Stimulated activated CD4-positive, alpha-beta T cell treated with anti-CD3 and anti-CD28 coated beads, Interleukin-15, amount 100 ng/mL, for 1 hour (primary cell): Measurements from ENCODE around the gene TAC4.
A peak's percentile ranks its signal among the peaks of the same experiment; 100 is the strongest.

Experiments used
- DNase-seq, 2 donors: peaks; one replicate each; pipeline ENCODE4 v3.0.0-alpha.2; 2020; ENCODE audit warnings: low read depth in 1 of 2, low spot score in 1 of 2

Gene TAC4

DNA sequence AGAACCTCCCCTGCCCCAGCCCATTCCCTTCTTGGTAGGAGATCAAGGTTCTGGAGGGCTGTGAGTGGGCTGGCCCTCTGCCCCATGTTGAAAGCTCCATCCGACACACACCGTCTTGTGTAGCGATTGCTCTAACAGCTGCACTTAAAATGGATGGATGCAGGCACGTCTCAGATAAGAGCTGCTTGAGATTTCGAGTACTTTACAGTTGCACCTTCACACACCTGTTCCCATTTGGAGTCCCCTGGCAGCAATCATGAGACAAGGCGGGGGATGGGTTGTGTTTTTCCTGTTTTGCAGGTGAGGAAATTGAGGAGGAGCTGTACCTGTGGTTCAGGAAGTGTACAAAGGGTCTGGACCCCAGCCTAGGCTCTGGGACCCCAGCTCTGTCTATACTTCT is 25.6 kb upstream of the TAC4 start:
- DNase-seq: no peak

DNA sequence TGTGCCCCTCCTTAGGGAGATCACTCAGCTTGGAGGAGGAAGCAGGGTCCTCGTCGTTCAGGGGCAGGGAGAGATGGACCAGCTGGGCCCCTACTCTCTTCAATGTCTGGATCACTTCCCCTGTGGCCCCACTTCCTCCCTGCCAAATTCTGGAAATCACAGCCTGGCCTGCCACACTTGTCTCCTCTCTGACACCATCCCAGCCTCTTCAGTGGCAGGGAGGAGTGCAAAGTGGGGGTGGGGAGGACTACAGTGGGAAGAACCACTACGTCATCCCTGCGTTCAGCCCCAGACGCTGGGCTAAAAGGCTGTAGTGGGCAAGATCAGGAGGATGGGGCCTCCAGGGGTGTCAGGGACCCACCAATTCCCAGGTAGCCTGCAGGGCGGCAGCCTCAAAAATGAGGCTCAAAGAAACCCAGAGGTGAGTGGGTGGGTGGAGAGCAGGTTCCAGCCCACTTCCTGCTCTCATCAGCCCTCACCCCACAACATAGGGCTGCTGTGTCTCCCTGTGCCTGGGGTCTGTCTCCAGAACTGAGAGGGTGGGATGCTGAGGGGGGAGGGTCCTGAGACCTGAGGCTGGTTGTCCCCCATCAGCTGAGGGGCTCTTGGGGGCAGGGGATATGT is 25.0 kb upstream of the TAC4 start:
- DNase-seq: no peak

DNA sequence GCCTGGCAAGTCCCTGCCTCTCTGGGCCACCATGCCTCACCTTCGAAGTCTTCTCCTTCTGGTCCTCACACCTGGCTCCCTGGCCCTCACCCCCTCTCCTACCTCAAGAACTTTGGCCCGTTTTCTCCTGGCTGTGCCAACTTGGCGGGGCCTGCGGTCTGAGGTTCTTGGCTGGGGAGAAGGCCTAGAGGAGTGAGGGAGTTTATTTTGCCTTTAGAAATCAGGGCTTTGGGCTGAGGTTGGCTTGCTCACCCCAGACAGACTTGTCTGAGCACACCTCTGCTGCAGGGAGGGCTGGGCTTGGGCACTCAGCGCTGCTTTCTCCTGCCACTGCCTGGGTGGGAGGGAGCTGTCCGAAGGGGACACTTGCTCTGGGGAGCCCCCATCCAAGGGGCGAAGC is 23.3 kb upstream of the TAC4 start:
- DNase-seq: no peak

DNA sequence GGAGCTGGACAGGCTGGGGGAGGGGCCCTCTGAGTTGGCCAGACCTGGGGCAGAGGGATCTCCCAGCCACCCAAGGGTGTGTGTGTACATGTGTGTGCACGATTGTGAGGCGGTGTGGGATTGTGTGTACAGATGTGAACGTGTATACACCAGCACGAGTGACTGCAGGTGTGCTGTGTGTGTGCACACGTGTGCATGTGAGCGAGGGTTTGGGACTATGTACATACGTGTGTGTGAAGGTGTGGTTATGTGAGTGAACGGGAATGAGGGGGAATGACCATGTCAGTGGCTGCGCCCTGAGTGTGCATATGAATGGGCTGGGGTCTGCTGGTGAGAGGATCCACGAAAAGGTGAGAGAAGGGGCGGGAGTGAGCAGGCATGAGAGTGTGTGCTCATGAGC is 22.4 kb upstream of the TAC4 start:
- DNase-seq: no peak

DNA sequence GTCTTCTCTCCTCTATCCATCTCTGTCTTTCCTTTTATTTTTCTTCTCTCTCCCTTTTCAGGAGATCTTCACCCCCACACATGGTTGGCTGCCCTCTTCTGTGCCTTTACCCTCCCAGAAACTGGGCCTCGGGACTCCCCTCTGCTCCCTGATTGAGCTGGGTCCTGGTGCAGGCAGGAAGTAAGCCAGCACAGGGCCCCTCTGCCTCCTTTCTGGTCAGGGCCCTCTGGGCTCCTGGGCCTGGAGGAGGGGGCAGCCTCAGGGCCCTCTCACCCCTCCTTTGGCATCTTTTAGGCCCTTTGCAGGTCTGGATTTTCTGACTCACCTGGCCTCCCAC is 21.1 kb upstream of the TAC4 start:
- no peak for DNase-seq

DNA sequence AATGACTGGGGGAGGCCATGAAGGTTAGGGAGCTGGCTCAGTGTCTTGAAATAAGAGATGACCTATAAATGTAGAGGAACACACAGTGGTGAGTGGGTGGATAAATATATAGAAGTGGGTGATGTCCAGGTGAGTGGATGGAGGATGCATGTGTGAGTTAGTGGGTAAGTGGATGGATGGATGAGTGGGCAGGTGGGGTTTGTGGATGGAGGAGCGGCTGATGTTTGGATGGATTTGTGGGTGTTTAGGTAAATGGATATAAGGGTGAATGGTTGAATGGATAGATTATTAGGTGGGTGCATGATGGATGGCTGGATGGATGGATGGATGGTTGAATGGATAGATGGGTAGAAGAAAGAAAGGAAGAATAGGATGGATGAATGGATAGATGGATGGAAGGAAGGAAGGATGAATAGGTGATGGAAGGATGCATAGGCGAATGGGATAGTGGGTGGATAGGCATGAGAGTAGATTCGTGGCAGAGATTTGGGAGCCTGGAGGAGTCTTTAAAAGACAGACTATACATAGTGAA is 19.1 kb upstream of the TAC4 start:
- DNase-seq: no peak

DNA sequence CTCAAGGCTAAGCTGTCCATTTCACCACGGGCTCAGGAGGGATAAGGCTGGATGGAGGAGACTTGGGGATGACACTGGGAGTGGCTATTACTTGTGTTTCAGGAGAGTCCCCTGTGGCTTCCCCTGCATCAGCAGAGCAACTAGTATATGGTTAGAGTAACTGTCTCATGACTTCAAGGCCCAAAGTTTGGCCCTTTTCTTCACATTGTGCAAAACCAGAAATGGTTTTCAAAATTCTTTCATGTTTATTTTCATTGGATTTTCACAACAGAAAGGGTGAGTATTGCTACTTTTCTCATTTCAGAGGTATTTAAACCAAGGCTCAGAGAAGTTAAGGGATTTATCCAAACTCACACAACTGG is 18.1 kb upstream of the TAC4 start:
- no peak for DNase-seq

DNA sequence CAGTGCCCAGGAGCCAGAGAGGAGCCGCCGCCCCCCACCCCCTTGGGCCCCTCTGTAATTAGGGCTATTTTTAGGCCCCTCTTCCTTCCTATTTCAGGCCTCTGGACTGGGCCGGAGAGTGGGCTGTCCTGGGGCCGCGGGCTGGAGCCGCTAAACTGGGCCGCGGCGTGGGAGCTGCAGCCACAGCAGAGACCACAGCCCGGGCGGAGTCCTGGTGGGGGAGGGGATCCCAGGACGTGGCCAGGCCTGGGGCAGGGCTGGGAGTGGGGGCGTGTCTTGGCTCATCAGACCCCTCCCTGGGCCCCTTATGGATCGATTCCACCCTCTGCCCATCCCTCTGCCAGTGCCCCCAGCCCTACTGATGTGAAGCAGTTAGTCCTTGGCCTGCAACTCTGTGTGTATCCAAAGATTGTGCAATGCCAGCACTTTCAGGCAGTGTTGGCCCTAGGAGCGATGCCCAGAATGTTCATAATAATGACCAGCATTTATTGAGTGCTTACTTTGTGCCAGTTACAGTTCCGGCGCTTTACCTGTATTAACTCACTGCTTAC is 15.0 kb upstream of the TAC4 start:
- DNase-seq: no peak

DNA sequence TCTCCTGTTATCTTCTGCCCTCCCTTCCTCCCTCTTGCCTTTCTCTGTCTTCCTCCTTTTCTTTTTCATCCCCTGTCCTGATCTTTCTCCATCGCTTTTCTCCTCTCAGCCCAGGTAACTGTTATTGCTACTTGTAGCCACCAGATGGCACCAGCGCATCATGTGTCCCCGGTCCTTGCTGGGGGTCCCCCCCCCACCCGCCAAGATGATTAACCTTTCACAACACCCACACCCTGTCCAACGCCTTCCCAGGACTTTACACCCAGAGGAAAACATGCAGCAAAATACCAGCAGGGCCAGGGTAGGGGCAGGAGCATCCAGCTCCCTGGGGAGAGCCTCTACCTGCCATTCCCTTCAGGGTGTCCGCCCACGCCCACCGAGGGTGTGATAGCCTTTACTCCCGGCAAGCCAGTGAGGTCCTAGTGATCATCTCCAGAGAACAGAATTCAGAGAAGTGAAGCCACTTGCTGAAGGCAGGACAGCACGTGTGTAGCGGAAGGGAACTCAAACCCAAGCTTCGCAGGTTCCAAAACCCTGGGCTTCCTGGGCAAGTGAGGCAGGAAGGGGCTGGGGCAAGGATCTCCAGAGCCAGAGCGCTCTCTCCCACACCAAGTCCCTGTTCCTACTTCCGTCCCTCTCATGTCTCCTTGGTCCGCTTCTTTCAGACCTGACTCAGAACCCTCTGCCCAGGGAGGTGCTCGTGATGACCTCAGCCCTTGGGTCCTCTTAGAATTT is 13.4 kb upstream of the TAC4 start:
- peak; percentile 25 to 41 for DNase-seq

DNA sequence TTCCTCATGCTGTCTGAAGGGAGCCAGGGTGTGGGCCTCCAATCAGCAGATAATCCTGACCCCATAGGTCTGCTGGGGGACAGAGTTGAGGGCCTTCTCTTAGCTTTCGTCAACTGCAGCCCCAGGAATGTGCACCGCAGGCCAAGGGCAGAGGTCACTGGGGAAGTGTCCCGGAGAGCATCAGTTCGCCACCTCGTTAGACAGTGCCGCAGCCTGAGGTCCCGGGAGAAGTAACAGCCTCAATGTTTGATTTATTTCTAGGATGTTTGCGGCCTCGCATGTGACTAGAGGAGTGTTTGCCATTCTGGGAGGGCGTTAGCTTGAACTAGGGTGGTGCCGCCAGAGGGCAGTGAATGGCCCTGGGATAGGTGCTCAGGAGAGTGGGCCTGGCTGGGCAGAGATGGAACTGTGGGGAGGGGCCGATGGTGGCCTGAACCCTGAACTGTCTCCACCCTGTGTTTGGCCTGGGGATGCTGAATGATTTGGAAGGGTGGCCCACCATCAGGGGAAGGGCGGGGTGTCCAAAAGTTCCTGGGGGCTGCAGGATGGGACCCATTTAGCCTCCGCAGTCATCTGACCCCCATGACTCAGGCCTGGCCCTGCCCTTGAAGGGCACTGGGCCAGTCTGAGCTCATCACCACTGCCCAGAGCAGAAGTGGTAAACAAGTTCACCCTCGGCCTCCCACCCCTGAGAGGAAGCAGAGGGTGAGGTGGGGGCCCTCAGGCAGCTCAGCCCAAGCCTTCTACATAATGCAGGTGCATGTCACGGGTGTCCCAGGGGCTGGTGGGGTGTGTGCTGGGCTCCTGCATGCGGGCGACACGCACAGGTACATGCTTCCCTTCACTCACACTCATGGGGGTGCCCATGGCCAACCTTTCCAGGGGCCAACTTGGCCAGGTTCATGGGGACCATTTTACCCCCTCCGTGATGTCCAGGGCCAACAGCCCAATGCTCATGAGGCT is 12.4 kb upstream of the TAC4 start:
- DNase-seq: no peak

DNA sequence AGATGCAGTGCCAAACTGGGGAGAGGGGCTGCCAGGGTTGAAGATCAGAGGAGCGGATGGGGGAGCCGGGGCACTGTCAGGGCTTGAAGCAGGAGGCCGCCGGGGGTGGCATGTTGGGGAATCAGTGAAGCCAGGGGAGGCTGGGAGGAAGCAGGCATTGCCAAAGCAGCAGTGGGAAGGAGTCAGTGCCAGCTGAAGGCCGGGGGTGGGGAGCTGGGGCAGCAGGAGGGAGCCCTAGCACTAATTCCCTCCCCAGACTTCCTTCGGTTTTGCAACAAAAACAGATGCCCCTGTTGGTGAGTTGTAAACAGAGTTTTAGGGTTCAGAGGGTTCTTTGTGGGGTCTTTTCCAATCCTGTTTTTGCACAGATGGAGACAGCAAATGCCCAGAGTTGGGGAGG is 10.9 kb upstream of the TAC4 start:
- DNase-seq: no peak

DNA sequence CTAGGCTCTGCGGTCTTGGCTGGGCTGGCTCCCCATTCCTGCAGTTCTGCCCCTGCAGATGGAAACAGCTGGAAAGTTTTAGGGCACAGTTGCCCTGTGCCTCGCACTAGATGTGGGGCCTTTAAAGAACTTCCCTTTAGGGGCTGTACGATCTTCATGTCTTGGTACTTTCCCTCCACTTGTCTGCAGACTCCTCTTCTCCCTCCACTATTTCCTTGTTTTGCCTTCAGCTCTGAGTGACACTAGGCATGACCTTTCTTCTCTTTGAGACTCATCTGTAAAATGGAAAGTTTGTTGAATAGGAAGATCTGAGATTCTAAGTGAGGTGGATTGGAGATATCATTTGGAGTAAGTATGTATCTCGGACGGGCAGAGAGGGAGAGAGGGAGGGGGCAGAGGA is 6.3 kb upstream of the TAC4 start:
- no peak for DNase-seq

DNA sequence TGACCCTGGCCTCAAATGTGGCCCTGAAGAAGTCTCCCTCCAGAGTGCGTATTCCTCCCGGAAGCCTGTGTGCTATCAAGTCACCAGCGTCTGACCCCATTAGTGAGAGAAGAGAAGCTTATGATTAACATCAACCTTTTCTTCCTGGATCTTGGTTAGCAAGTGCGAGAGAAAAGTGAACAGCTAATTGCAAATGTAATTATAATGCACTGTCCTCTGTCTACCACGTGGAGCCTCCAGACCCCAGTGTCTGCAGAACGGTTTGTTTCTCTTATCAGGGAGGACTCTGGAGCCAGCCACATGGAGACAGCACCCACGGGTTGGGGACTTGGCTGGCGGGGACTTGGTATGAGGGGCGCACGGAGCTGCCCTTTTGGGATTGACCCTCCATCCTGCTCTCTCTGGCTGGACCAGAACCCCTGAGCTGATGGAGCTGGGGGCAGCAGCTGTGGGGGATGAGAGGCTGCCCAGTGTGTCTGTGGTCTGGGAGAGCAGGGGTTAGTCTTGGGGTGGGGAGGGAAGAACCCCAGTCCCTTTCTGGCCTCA is 5.7 kb upstream of the TAC4 start:
- no peak for DNase-seq

DNA sequence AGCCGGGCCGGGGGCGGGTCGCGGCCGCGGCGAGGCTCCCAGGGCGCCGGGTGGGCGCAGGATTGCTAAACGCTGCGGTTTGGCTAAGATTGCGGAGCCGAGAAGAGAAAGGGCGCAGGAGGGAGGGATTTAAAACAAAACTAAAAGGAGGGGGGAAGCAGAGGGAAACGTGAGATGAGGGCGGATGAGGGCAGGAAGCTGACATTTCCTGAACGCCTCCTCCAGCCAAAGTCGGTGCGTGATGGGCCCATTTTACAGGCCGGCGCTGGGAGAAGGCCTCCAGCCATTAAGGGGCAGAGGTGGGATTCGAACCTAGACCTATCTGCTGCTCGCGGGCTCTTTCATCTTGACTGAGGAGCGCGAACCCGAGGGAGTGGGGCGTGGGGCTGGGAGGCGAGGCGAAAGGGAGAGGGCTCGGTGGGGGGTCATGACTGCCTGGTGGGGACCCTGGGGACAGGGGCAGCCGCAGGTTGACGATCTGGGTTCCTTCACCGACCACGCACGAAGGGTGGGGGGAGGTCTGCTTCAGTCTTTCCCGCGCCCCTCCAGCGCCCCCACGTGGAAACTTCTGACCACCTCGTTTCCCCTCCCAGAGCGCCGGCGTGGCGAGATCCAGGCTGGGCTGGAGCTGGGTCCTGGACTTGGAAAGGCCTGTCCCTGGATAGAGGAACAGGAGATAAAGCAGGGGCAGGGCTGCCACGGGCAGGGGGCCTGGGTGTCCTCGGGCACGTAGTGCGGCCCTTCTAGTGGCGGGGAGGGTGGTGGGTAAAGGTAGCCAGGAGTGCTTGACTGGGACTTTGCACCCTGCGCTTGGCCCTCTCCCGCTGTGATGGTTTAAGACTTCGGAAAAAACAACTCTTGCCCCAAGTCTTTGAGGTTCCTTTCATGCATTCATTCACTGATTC is 3.8 kb upstream of the TAC4 start:
- DNase-seq: peak; percentile 41 to 58

DNA sequence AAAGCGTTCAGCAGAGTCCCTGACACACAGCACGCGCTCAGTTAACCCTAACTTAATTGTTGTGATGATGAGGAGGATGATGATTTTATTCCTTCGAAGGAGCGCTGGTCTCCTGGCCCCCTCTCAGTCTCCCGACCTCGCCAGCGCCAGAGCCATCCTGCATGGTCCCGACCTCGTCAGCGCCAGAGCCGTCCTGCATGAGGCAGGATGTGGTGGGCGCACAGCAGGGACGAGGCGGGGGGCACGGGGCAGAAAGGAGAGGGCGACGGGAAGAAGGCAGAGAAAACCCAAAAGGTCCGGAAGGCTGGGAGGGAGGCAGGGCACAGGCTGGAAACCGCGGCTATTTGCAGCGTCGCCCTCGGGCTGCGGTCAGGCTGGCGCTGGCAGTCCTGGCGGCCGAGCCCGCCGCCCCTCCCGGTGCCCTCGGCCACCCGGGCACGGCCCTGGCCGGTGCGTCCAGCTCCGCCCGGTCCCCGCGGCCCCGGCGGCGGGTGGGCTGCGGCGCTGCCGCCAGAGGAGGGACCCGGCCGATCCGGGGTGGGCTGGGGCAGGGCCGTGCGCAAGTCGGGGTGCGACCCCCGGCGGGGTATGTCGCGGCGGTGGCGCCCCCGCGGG is 3.0 kb upstream of the TAC4 start:
- no peak for DNase-seq

DNA sequence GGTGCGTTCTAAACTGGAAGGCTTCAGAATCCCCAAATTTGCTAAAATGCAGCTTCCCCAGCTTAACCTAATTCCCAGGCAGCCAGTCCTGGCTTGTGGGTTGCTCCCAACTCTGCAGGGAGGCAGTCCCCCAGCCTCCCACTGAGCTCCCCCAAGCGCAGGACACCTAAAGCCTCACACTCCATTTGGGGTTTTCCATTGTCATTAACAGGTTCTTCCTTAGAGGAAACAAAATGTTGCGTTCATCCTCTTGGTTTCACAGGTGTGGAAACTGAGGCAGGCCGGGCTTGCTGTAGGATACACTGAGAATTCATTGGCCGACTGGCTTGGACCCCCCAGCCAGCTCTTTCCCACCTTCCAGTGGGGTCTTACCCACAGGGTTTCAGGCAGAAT is 2.3 kb upstream of the TAC4 start:
- DNase-seq: no peak

DNA sequence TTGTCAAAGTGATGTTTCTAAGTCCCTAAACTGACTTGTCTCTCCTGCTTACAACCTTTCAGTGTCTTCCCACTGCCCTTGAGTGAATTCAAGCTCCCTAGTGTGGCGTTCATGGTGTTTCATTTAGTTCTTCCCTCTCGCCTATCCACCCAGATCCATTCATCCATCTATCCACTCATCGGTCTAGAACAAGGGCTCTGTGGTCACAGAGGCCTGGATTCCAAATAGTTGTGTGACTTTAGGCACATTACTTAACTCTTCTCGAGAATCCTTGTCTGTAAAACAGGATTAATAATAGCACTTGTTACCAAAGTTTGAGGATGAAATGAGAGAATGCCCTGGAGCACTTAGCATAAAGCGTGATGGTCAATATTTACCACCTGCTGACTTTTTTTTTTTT is 870 bp upstream of the TAC4 start:
- DNase-seq: no peak

DNA sequence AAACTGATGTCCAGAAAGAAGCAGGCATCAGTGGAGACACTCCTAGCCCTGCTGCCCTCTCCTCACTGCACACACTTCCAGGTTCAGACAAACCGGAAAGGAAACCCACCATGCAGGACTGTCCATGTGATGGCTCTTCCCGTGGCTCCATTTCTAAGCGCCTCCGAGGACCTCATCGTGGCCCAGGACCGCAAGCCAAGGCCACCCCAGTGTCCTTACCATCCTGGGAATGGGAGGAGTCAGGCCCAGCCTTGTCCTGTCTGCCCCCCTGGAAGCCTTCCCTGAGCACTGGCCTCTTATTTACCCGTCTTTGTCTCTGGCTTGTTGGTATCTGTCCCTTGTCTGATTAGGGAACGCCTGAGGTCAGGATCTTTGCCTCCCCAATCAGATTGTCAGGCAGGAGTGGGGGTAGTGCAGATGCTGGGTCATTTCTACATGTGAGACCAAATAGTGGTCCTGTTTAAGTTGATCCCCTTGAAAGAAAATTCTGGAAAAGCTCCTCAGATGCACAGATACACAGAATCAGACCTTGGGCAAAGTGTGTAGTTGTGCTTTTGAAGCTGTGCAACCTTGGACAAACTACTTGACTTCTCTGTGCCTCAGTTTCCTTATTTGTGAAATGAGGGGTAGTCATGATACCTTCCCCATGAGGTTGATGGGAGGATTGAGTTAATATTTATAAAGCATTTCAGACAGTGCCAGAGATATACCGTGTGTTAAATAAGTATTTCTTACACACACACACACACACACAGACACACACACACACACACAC is 744 bp downstream of the TAC4 start:
- no peak for DNase-seq

DNA sequence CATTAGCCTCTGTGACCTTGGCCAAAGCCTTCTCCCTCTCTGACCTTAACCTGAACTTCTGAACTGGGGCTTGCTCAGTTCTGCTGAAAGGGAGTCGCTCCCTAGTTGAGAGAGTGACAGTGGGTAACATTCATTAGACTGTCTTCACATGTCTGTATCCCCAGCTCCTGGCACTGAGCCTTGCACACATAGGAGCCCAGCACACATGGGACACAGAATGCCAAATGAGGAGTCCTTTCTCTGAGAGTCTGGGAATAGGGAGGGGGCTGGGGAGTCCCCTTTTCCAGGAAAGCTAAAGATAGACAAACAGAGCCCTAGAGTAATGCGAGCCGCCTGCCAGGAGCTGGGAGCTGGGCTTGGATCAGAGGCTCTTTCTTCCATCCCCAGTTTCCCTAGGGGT is 2.5 kb downstream of the TAC4 start:
- DNase-seq: no peak
